Astrocyte (in vitro differentiated cells and primary cell): ENCODE results near the gene UBE2K. TPM values are rescaled to one million over a fixed set of nuclear protein-coding genes. Genes with fewer than 3 reads are reported as not detected.
"Not testable (repeated sequence)": the region's sequence is repeated elsewhere in the genome, so short reads cannot be mapped to it uniquely, and the experiment has no call there.

Experiments
- DNase-seq: peaks from one replicate; pipeline ENCODE4 v3.0.0-alpha.2; 2010; ENCODE audit warnings: low read depth
- FAIRE-seq: peaks from 2 replicates; lab custom pipeline; 2011; peaks lifted over from hg19 to GRCh38; lab: Jason Lieb, UNC
- H2AFZ ChIP-seq: 2 replicates; pipeline ENCODE4 v1.6.0; 2012; ENCODE audit warnings: low read depth, low read length, inconsistent platforms
- H3K27ac ChIP-seq: 2 replicates; pipeline ENCODE4 v1.5.1; 2011; ENCODE audit warnings: low read depth, low read length, inconsistent platforms
- H3K27me3 ChIP-seq: 2 replicates; pipeline ENCODE4 v1.6.0; 2011; ENCODE audit warnings: low read length, inconsistent platforms; ENCODE audit not compliant: insufficient read depth
- H3K36me3 ChIP-seq: 2 replicates; pipeline ENCODE4 v1.5.1; 2011; ENCODE audit warnings: low read length, inconsistent platforms; ENCODE audit not compliant: insufficient read depth
- H3K4me1 ChIP-seq: 2 replicates; pipeline ENCODE4 v1.5.1; 2011; ENCODE audit warnings: low read length, inconsistent platforms; ENCODE audit not compliant: insufficient read depth
- H3K4me2 ChIP-seq: 2 replicates; pipeline ENCODE4 v1.6.0; 2012; ENCODE audit warnings: low read length, inconsistent platforms
- H3K4me3 ChIP-seq: 2 replicates; pipeline ENCODE4 v1.5.1; 2011; ENCODE audit warnings: low read depth, mild to moderate bottlenecking, low read length, inconsistent platforms; ENCODE audit not compliant: insufficient read depth
- H3K79me2 ChIP-seq: 2 replicates; pipeline ENCODE4 v1.6.0; 2012; ENCODE audit warnings: mild to moderate bottlenecking, low read length, inconsistent platforms; ENCODE audit not compliant: insufficient read depth
- H3K9ac ChIP-seq: 2 replicates; pipeline ENCODE4 v1.6.0; 2012; ENCODE audit warnings: mild to moderate bottlenecking, low read length, inconsistent platforms
- H3K9me3 ChIP-seq: 2 replicates; pipeline ENCODE4 v1.5.1; 2012; ENCODE audit warnings: low read depth, mild to moderate bottlenecking, low read length, inconsistent platforms; ENCODE audit not compliant: insufficient read depth
- H4K20me1 ChIP-seq: 2 replicates; pipeline ENCODE4 v1.6.0; 2012; ENCODE audit warnings: low read length, inconsistent platforms; ENCODE audit not compliant: insufficient read depth
- H3K27ac Mint-ChIP-seq: one replicate; pipeline ENCODE4 v1.8.0; 2021; ENCODE audit warnings: mild to moderate bottlenecking, mixed read lengths; ENCODE audit not compliant: unreplicated experiment
- H3K27me3 Mint-ChIP-seq: one replicate; pipeline ENCODE4 v1.8.0; 2021; ENCODE audit warnings: low read depth, mixed read lengths; ENCODE audit not compliant: unreplicated experiment
- H3K36me3 Mint-ChIP-seq: one replicate; pipeline ENCODE4 v1.8.0; 2021; ENCODE audit warnings: low read depth, mixed read lengths; ENCODE audit not compliant: unreplicated experiment
- H3K4me1 Mint-ChIP-seq: one replicate; pipeline ENCODE4 v1.8.0; 2021; ENCODE audit warnings: low read depth, mixed read lengths; ENCODE audit not compliant: unreplicated experiment
- H3K4me3 Mint-ChIP-seq: one replicate; pipeline ENCODE4 v1.8.0; 2021; ENCODE audit warnings: mild to moderate bottlenecking, moderate library complexity, mixed read lengths; ENCODE audit not compliant: unreplicated experiment
- H3K9me3 Mint-ChIP-seq: one replicate; pipeline ENCODE4 v1.8.0; 2021; ENCODE audit warnings: mild to moderate bottlenecking, mixed read lengths; ENCODE audit not compliant: unreplicated experiment
- CTCF ChIP-seq: IDR thresholded peaks from 2 replicates; pipeline ENCODE4 v1.5.1; 2011; ENCODE audit warnings: low read depth, mild to moderate bottlenecking, inconsistent platforms, low read length, moderate library complexity; ENCODE audit not compliant: insufficient read depth
- EZH2 ChIP-seq: IDR thresholded peaks from 2 replicates; pipeline ENCODE4 v1.6.1; 2012; ENCODE audit warnings: mild to moderate bottlenecking, low read length, inconsistent platforms; ENCODE audit not compliant: insufficient read depth
- total RNA-seq: library from RNA; stranded (reverse); gene quantifications from 2 replicates; pipeline ENCODE4 v1.2.1, GENCODE V29; 2021

The UBE2K gene
- total RNA-seq, 1 donor from 2014 or later: 134 TPM

- H3K27me3 Mint-ChIP-seq: no peaks in the 10 kb centered on the region
- no peaks in the 10 kb centered on the region for H3K4me1 Mint-ChIP-seq
- H3K27ac Mint-ChIP-seq: no peak overlapping the region
- Histone ChIP-seq H2AFZ (no peak overlapping the region), H3K27me3 (no peaks in the 10 kb centered on the region), H3K4me3 (no peak overlapping the region), H3K27ac (no peak overlapping the region), H4K20me1 (no peaks in the 10 kb centered on the region), H3K36me3 (no peaks in the 10 kb centered on the region), H3K4me2 (no peak overlapping the region), H3K9me3 (no peaks in the 10 kb centered on the region), H3K4me1 (no peaks in the 10 kb centered on the region), H3K79me2 (no peaks in the 10 kb centered on the region), H3K9ac (no peak overlapping the region)
- H3K4me3 Mint-ChIP-seq: no peak overlapping the region
- no peak for TF ChIP-seq EZH2
- TF ChIP-seq CTCF: no peak
- DNase-seq (no peak), FAIRE-seq (no peak)
- no peaks in the 10 kb centered on the region for H3K36me3 Mint-ChIP-seq
- no peaks in the 10 kb centered on the region for H3K9me3 Mint-ChIP-seq
These were observed 94.6 kb downstream of the UBE2K start for GRCh38 chr4:39792529-39792928.

GRCh38 chr4:39792976-39793375 is 95.0 kb downstream of the UBE2K start:
- not testable (repeated sequence) for H3K79me2 ChIP-seq, H3K4me2 ChIP-seq, H3K27me3 Mint-ChIP-seq, H3K4me1 Mint-ChIP-seq, H2AFZ ChIP-seq, H4K20me1 ChIP-seq, H3K27ac Mint-ChIP-seq, H3K27ac ChIP-seq, H3K4me3 Mint-ChIP-seq, H3K4me3 ChIP-seq, H3K36me3 Mint-ChIP-seq, FAIRE-seq, DNase-seq, H3K9ac ChIP-seq, H3K27me3 ChIP-seq, H3K9me3 ChIP-seq, H3K9me3 Mint-ChIP-seq, H3K4me1 ChIP-seq, H3K36me3 ChIP-seq

GRCh38 chr4:39802005-39802404 is 104.1 kb downstream of the UBE2K start:
- H3K27ac Mint-ChIP-seq: peak overlapping the region; percentile 16

More at GRCh38 chr4:39802005-39802404, 104.1 kb downstream of the UBE2K start:
- no peaks in the 10 kb centered on the region for H3K27me3 ChIP-seq
- Mint-ChIP-seq H3K4me3 (no peak overlapping the region), H3K9me3 (peaks cover 1% of the 10 kb centered on the region), H3K27me3 (no peaks in the 10 kb centered on the region), H3K36me3 (no peaks in the 10 kb centered on the region), H3K4me1 (no peaks in the 10 kb centered on the region)
- no peaks in the 10 kb centered on the region for H3K4me1 ChIP-seq
- no peaks in the 10 kb centered on the region for H3K79me2 ChIP-seq
- H3K9me3 ChIP-seq: no peaks in the 10 kb centered on the region
- no peak for FAIRE-seq
- DNase-seq: no peak
- no peak overlapping the region for H3K4me2 ChIP-seq
- no peak overlapping the region for H3K9ac ChIP-seq
- H4K20me1 ChIP-seq: no peaks in the 10 kb centered on the region
- H3K4me3 ChIP-seq: no peak overlapping the region
- H2AFZ ChIP-seq: no peak overlapping the region
- no peak for TF ChIP-seq CTCF
- TF ChIP-seq EZH2: no peak
- no peak overlapping the region for H3K27ac ChIP-seq
- H3K36me3 ChIP-seq: no peaks in the 10 kb centered on the region
